Right lobe of liver (tissue), 6 donors: Measurements from ENCODE around the gene ITPR1. TPM values are rescaled to one million over a fixed set of nuclear protein-coding genes. Genes with fewer than 3 reads are reported as not detected.

Source experiments
- ATAC-seq, 4 donors: fragments of 200-7000 bp; cut with Tn5 transposase; one replicate each; pipeline ENCODE4 v1.9.1; 2020; ENCODE audit warnings: mild to moderate bottlenecking in 4 of 4, moderate library complexity in 4 of 4
- DNase-seq, 3 donors: peaks; one replicate each; pipeline ENCODE4 v3.0.0-alpha.2; 2020
- H3K27ac ChIP-seq, 3 donors: fragments of 200-600 bp; one replicate each; pipeline ENCODE4 v1.8.0; 2022
- H3K27me3 ChIP-seq, 2 donors: fragments of 200-600 bp; one replicate each; pipeline ENCODE4 v1.8.0; 2022
- H3K36me3 ChIP-seq, 4 donors: fragments of 200-600 bp; sonication (generic) in 1 of 4; one replicate each; pipeline versions ENCODE4 v1.5.1 to v1.8.0; 2017 to 2022; ENCODE audit warnings: control low read depth in 1 of 4
- H3K4me1 ChIP-seq, 4 donors: fragments of 200-600 bp; sonication (generic) in 1 of 4; one replicate each; pipeline versions ENCODE4 v1.5.1 to v1.8.0; 2017 to 2022; ENCODE audit warnings: control low read depth in 1 of 4
- H3K4me3 ChIP-seq, 3 donors: fragments of 200-600 bp; one replicate each; pipeline ENCODE4 v1.8.0; 2022
- H3K9me3 ChIP-seq, 4 donors: fragments of 200-600 bp; sonication (generic) in 1 of 4; one replicate each; pipeline versions ENCODE4 v1.5.1 to v1.8.0; 2017 to 2022; ENCODE audit warnings: control low read depth in 1 of 4
- CTCF ChIP-seq, 4 donors: fragments of 200-600 bp in 3 of 4; fragments of 450-650 bp in 1 of 4; IDR thresholded peaks; one replicate each; pipeline versions ENCODE4 v1.5.1 to v1.8.0; 2016 to 2022; ENCODE audit warnings: antibody characterized with exemption in 4 of 4, mild to moderate bottlenecking in 2 of 4
- POLR2A ChIP-seq: fragments of 450-650 bp; IDR thresholded peaks from one replicate; pipeline ENCODE4 v1.6.1; 2017; ENCODE audit warnings: antibody characterized with exemption, mild to moderate bottlenecking
- WGBS: methylation state at CpG from one replicate; pipeline ENCODE4 v1.1.6; 2018; ENCODE audit warnings: low coverage, low lambda C conversion rate; ENCODE audit not compliant: insufficient coverage; ENCODE audit errors: missing lambda C conversion rate; 5-methylcytosine and 5-hydroxymethylcytosine counted together
- intact Hi-C, 2 donors: fragments of 100-400 bp; cut with DNase I; formaldehyde crosslinking; loops; one replicate each; pipeline versions ENCODE4 v1.11.2 to v1.14.1; 2022
- total RNA-seq, 6 experiments: library from RNA; depleted of rRNA in 2 of 6; stranded (reverse); fragments of >200 nt in 2 of 6; fragmentation: NEBNext Ultra II Directional in 3 of 6; extraction: Animal tissue kit (Norgen Biotek cat#: 25700) in 3 of 6; gene quantifications; one replicate each; pipeline versions ENCODE4 v1.1.0 to v1.2.4, GENCODE V29; 2016 to 2023
- donor health status: DM: no; HTN: yes; CAD: no.
- donor health status: DM: no; HTN: no; CAD: no.
- donor health status: DM: no; HTN: no; CAD: no.
- donor health status: DM: no; HTN: yes; CAD: no.
- donor health status: DM: no; HTN: yes; CAD: no.

ITPR1 gene
- total RNA-seq, 6 experiments from 2014 or later = 6.5 to 16.2 (median 11.5) TPM

GRCh38 chr3:4808637-4809036 is 315.5 kb downstream of the ITPR1 start:
- no peak overlapping the region for H3K27ac ChIP-seq

DNA sequence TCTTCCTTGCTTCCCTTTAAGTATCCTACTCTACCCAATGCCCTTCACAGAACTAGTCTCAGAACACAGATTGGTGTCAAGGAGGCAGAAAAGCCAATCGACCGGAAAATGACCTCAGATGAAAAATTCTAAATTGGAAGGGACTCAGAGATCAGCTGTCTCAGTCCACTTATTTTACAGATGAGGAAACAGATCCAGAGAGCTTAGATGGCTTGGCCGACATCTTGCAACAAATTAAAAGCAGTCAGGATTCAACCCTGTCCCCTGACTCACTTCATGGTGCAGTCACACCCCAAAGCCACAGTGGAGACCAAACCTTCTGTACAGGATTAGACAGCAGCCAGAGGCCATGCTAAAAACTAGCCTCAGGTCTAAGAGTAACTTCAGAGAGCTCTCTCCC is 316.8 kb downstream of the ITPR1 start:
- no peak overlapping the region for H3K27ac ChIP-seq
- intact Hi-C loops = no loop called here
- no peaks in the 10 kb centered on the region for H3K9me3 ChIP-seq
- peaks cover 0 to 6% (median 0%) of the 10 kb centered on the region in 4 donors for H3K4me1 ChIP-seq
- no peak for DNase-seq
- 94% methylated on average over 2 of the region's 3 CpGs for WGBS
- ATAC-seq = no peak
- no peak for TF ChIP-seq POLR2A
- no peak for TF ChIP-seq CTCF (IDR thresholded peaks at IDR 0.05)
- no peaks in the 10 kb centered on the region for H3K27me3 ChIP-seq
- no peak overlapping the region for H3K4me3 ChIP-seq
- H3K36me3 ChIP-seq = no peaks in the 10 kb centered on the region

More at GRCh38 chr3:4808637-4809036, 315.5 kb downstream of the ITPR1 start:
- no peaks in the 10 kb centered on the region for H3K27me3 ChIP-seq
- TF ChIP-seq CTCF (IDR thresholded peaks at IDR 0.05) (no peak), POLR2A (no peak)
- peaks cover 0 to 6% (median 0%) of the 10 kb centered on the region in 4 donors for H3K4me1 ChIP-seq
- peak; percentile 50 to 63 (median 55) for ATAC-seq
- intact Hi-C loops = no loop called here
- no peaks in the 10 kb centered on the region for H3K36me3 ChIP-seq
- WGBS = 17% methylated on average over 4 of the region's 4 CpGs
- DNase-seq = no peak
- H3K4me3 ChIP-seq = no peak overlapping the region
- H3K9me3 ChIP-seq = no peaks in the 10 kb centered on the region

GRCh38 chr3:4812591-4812990 is 319.4 kb downstream of the ITPR1 start:
- Histone ChIP-seq H3K9me3 (no peaks in the 10 kb centered on the region), H3K4me1 (peaks cover 0 to 6% (median 0%) of the 10 kb centered on the region in 4 donors), H3K4me3 (no peak overlapping the region), H3K27ac (no peak overlapping the region), H3K36me3 (peaks cover 0 to 2% (median 0%) of the 10 kb centered on the region in 4 donors), H3K27me3 (no peaks in the 10 kb centered on the region)
- DNase-seq (no peak), ATAC-seq (no peak)
- TF ChIP-seq POLR2A (no peak), CTCF (IDR thresholded peaks at IDR 0.05) (no peak)
- 89% methylated on average over 5 of the region's 5 CpGs for WGBS
- intact Hi-C loops = no loop called here

- H3K9me3 ChIP-seq = no peaks in the 10 kb centered on the region
- H3K4me3 ChIP-seq = no peak overlapping the region
- DNase-seq = no peak
- intact Hi-C loops = no loop called here
- H3K27ac ChIP-seq = no peak overlapping the region
- H3K27me3 ChIP-seq = no peaks in the 10 kb centered on the region
- TF ChIP-seq CTCF (IDR thresholded peaks at IDR 0.05) (no peak), POLR2A (no peak)
- no peak for ATAC-seq
- 75% methylated on average over 5 of the region's 6 CpGs for WGBS
- H3K4me1 ChIP-seq = peaks cover 0 to 3% (median 0%) of the 10 kb centered on the region in 4 donors
- peaks cover 0 to 2% (median 0%) of the 10 kb centered on the region in 4 donors for H3K36me3 ChIP-seq
Observed at GRCh38 chr3:4813909-4814304, 320.8 kb downstream of the ITPR1 start.
